Glutamatergic neuron (in vitro differentiated cells): ENCODE data around the gene N4BP2L2. TPM values are rescaled to one million over a fixed set of nuclear protein-coding genes. Genes with fewer than 3 reads are reported as not detected.

Experiments
- DNase-seq: peaks from one replicate; pipeline ENCODE4 v3.0.0; 2022
- H3K27ac Mint-ChIP-seq: one replicate; pipeline ENCODE4 v1.8.0; 2020; ENCODE audit warnings: mild to moderate bottlenecking, mixed read lengths, inconsistent platforms; ENCODE audit not compliant: unreplicated experiment
- H3K27me3 Mint-ChIP-seq: one replicate; pipeline ENCODE4 v1.8.0; 2020; ENCODE audit warnings: mild to moderate bottlenecking, moderate library complexity, mixed read lengths, inconsistent platforms; ENCODE audit not compliant: unreplicated experiment
- H3K36me3 Mint-ChIP-seq: one replicate; pipeline ENCODE4 v1.8.0; 2020; ENCODE audit warnings: mild to moderate bottlenecking, mixed read lengths, inconsistent platforms; ENCODE audit not compliant: unreplicated experiment
- H3K4me1 Mint-ChIP-seq: one replicate; pipeline ENCODE4 v1.8.0; 2020; ENCODE audit warnings: mild to moderate bottlenecking, low read depth, mixed read lengths, inconsistent platforms; ENCODE audit not compliant: unreplicated experiment
- H3K4me3 Mint-ChIP-seq: one replicate; pipeline ENCODE4 v1.8.0; 2020; ENCODE audit warnings: mild to moderate bottlenecking, mixed read lengths, inconsistent platforms; ENCODE audit not compliant: unreplicated experiment
- H3K9me3 Mint-ChIP-seq: one replicate; pipeline ENCODE4 v1.8.0; 2020; ENCODE audit warnings: mild to moderate bottlenecking, moderate library complexity, mixed read lengths, inconsistent platforms; ENCODE audit not compliant: unreplicated experiment
- CTCF ChIP-seq: fragments of 200-600 bp; sonication (generic); IDR thresholded peaks from one replicate; pipeline ENCODE4 v1.5.0; 2021; ENCODE audit not compliant: partially characterized antibody, unreplicated experiment
- total RNA-seq: library from RNA; stranded (reverse); fragmentation: NEBNext Ultra II Directional; extraction: Animal tissue kit (Norgen Biotek cat#: 25700); gene quantifications from one replicate; pipeline ENCODE4 v1.2.1, GENCODE V29; 2021; ENCODE audit not compliant: unreplicated experiment

Gene N4BP2L2
- total RNA-seq, 1 donor from 2014 or later: 129 TPM

- H3K27ac Mint-ChIP-seq: no peak overlapping the region
- peaks cover 5% of the 10 kb centered on the region for H3K9me3 Mint-ChIP-seq
- H3K4me3 Mint-ChIP-seq: peak overlapping the region; percentile 82
- no peak for DNase-seq
- H3K27me3 Mint-ChIP-seq: peaks cover 13% of the 10 kb centered on the region
- peaks cover 7% of the 10 kb centered on the region for H3K4me1 Mint-ChIP-seq
- H3K36me3 Mint-ChIP-seq: peaks cover 7% of the 10 kb centered on the region
- TF ChIP-seq CTCF: no peak
Observed at GRCh38 chr13:32428581-32429432, 109.8 kb downstream of the N4BP2L2 start.

- no peak for TF ChIP-seq CTCF
- Mint-ChIP-seq H3K9me3 (peaks cover 5% of the 10 kb centered on the region), H3K27ac (no peak within 1 kb of the TSS), H3K4me3 (peak within 1 kb of the TSS; percentile 89), H3K27me3 (peaks cover 13% of the 10 kb centered on the region), H3K36me3 (peaks cover 7% of the 10 kb centered on the region), H3K4me1 (peaks cover 7% of the 10 kb centered on the region)
- peak; percentile 27 for DNase-seq
Observed at GRCh38 chr13:32427852-32428580, 110.6 kb downstream of the N4BP2L2 start, which contains the start of gene N4BP2L1. Gene N4BP2L1, minus strand, starts transcription at chr13:32428130. Its CDS starts 48 bp downstream, at chr13:32428082.

- Mint-ChIP-seq H3K4me1 (peaks cover 7% of the 10 kb centered on the region), H3K27ac (no peak overlapping the region), H3K36me3 (peaks cover 7% of the 10 kb centered on the region), H3K4me3 (peak overlapping the region; percentile 89), H3K9me3 (peaks cover 5% of the 10 kb centered on the region), H3K27me3 (peaks cover 14% of the 10 kb centered on the region)
- DNase-seq: peak; percentile 58
- TF ChIP-seq CTCF: no peak
Observed at GRCh38 chr13:32426990-32427851, 111.4 kb downstream of the N4BP2L2 start.

GRCh38 chr13:32426191-32426989 lies 112.2 kb downstream of the N4BP2L2 start:
- H3K27me3 Mint-ChIP-seq: peaks cover 13% of the 10 kb centered on the region
- peaks cover 7% of the 10 kb centered on the region for H3K36me3 Mint-ChIP-seq
- no peak for TF ChIP-seq CTCF
- no peak for DNase-seq
- H3K4me3 Mint-ChIP-seq: peak overlapping the region; percentile 89
- H3K4me1 Mint-ChIP-seq: peaks cover 7% of the 10 kb centered on the region
- no peak overlapping the region for H3K27ac Mint-ChIP-seq
- H3K9me3 Mint-ChIP-seq: peaks cover 5% of the 10 kb centered on the region
